IPS DF 6.9 (cell line): ENCODE measurements around the gene TSPAN17.

Source experiments
- DNase-seq: peaks from one replicate; pipeline ENCODE4 v3.0.0-alpha.2; 2013; ENCODE audit warnings: low read depth, low spot score
- H3K27ac ChIP-seq: one replicate; pipeline ENCODE4 v1.5.1; 2013; ENCODE audit warnings: low read length, control low read depth
- H3K27me3 ChIP-seq: 2 replicates; pipeline ENCODE4 v1.6.1; 2013; ENCODE audit warnings: mild to moderate bottlenecking, low read length; ENCODE audit not compliant: control insufficient read depth, insufficient read depth
- H3K36me3 ChIP-seq: 2 replicates; pipeline ENCODE4 v1.6.1; 2013; ENCODE audit warnings: low read length; ENCODE audit not compliant: control insufficient read depth, insufficient read depth
- H3K4me1 ChIP-seq: 2 replicates; pipeline ENCODE4 v1.6.1; 2013; ENCODE audit warnings: low read length; ENCODE audit not compliant: control insufficient read depth, insufficient read depth
- H3K4me3 ChIP-seq: 2 replicates; pipeline ENCODE4 v1.5.1; 2013; ENCODE audit warnings: mild to moderate bottlenecking, low read length
- H3K9me3 ChIP-seq: 2 replicates; pipeline ENCODE4 v1.6.1; 2013; ENCODE audit warnings: low read length, inconsistent platforms; ENCODE audit not compliant: control insufficient read depth, insufficient read depth
- WGBS: extraction: QIAGEN DNeasy Blood & Tissue Kit; methylation state at CpG from one replicate; pipeline ENCODE4 v1.1.7; 2013; ENCODE audit warnings: mixed read lengths, missing lambda C conversion rate; ENCODE audit not compliant: insufficient read length, insufficient coverage; 5-methylcytosine and 5-hydroxymethylcytosine counted together

The TSPAN17 gene

DNA sequence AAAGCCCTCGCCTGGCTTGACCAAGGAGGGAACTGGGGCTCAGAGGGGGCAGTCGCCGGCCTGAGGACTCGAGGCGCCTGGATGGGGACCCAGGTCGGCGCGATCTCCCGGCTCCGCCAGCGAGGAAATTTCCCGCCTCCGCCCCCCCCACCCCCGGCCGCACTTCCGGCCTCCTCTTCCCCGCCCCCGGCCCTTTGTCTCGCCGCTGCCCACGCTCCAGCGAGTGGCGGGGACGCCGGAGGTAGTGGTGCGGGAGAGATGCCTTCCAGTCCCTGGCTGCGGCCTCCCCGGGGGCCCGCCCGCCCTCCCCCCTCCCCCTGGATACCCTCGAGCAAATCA lies 36.9 kb upstream of the TSPAN17 start:
- no peaks in the 10 kb centered on the region; the same call in 1 of the 2 replicates for H3K27me3 ChIP-seq
- H3K4me1 ChIP-seq = peaks cover 2% of the 10 kb centered on the region; the same call in 1 of the 2 replicates
- no CpG with 5 or more reads among the region's 31 CpGs for WGBS
- no peaks in the 10 kb centered on the region for H3K36me3 ChIP-seq
- H3K9me3 ChIP-seq = no peaks in the 10 kb centered on the region
- no peak for DNase-seq
- H3K27ac ChIP-seq = no peak overlapping the region
- peak overlapping the region; percentile 35; the same call in 1 of the 2 replicates for H3K4me3 ChIP-seq

- WGBS = no CpG with 5 or more reads among the region's 10 CpGs
- H3K4me1 ChIP-seq = peaks cover 2% of the 10 kb centered on the region; the same call in 1 of the 2 replicates
- no peaks in the 10 kb centered on the region for H3K36me3 ChIP-seq
- DNase-seq = no peak
- H3K4me3 ChIP-seq = no peak overlapping the region
- H3K9me3 ChIP-seq = no peaks in the 10 kb centered on the region
- H3K27me3 ChIP-seq = no peaks in the 10 kb centered on the region; the same call in 1 of the 2 replicates
- no peak overlapping the region for H3K27ac ChIP-seq
Observed at GRCh38 chr5:176611435-176611834, 35.8 kb upstream of the TSPAN17 start.

DNA sequence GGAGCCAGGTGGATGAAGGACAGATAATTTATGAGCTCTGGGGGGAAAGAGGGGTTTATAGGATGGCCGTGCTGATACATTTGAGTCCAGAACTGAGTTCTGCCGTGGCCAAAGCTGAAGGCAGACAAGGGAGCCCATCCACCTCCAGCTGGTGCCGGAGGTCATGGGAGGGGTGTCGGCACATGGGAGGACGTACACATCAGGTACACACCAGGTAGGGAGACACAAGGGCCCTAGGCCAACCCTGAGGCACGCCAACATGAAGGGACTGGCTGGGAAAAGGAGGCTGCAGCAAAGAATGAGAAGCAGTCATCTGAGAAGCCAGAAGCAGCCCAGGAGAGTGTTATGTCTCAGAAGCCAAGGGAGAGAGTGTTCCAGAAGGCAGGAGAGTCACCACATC lies 35.3 kb upstream of the TSPAN17 start:
- Histone ChIP-seq H3K4me1 (peaks cover 2% of the 10 kb centered on the region; the same call in 1 of the 2 replicates), H3K36me3 (no peaks in the 10 kb centered on the region), H3K27ac (no peak overlapping the region), H3K4me3 (no peak overlapping the region), H3K9me3 (no peaks in the 10 kb centered on the region), H3K27me3 (no peaks in the 10 kb centered on the region; the same call in 1 of the 2 replicates)
- WGBS = no CpG with 5 or more reads among the region's 6 CpGs
- DNase-seq = no peak

DNA sequence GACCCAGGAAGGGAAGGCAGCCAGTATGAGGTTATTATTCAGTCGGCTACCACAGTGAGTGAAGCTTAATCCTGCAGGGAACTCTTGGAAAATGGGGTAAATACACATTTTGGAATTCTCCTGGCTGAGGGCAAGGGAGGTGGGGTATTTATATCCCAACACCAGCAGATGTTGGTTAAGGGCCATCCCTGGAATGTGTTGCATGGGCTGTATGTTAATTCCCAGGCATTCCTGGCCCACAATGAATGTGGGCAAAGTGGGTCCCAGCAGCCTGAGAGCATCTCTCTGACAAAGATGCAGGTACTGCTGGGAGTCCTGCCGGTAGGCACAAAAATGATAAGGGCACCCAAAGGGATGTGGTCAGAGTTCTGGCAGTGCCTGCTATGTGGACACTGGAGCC lies 34.4 kb upstream of the TSPAN17 start:
- H3K4me1 ChIP-seq = peaks cover 2% of the 10 kb centered on the region; the same call in 1 of the 2 replicates
- H3K27me3 ChIP-seq = no peaks in the 10 kb centered on the region; the same call in 1 of the 2 replicates
- no peaks in the 10 kb centered on the region for H3K9me3 ChIP-seq
- no peak overlapping the region for H3K4me3 ChIP-seq
- no peaks in the 10 kb centered on the region for H3K36me3 ChIP-seq
- no peak for DNase-seq
- H3K27ac ChIP-seq = no peak overlapping the region
- no CpG with 5 or more reads among the region's 2 CpGs for WGBS

- H3K27me3 ChIP-seq = peaks cover 2% of the 10 kb centered on the region; the same call in 1 of the 2 replicates
- no peak for DNase-seq
Observed at GRCh38 chr5:176614805-176615478, 32.3 kb upstream of the TSPAN17 start.

GRCh38 chr5:176616511-176616910 lies 30.8 kb upstream of the TSPAN17 start:
- DNase-seq = no peak
- Histone ChIP-seq H3K4me1 (peaks cover 9% of the 10 kb centered on the region), H3K27me3 (peaks cover 2% of the 10 kb centered on the region; the same call in 1 of the 2 replicates), H3K27ac (no peak overlapping the region), H3K36me3 (no peaks in the 10 kb centered on the region), H3K9me3 (no peaks in the 10 kb centered on the region), H3K4me3 (no peak overlapping the region)
- WGBS = no CpG with 5 or more reads among the region's 7 CpGs

More at GRCh38 chr5:176614805-176615478, 32.3 kb upstream of the TSPAN17 start:
- Histone ChIP-seq H3K27ac (no peak overlapping the region), H3K9me3 (no peaks in the 10 kb centered on the region), H3K36me3 (no peaks in the 10 kb centered on the region), H3K4me3 (no peak overlapping the region), H3K4me1 (peaks cover 8% of the 10 kb centered on the region)
- WGBS = no CpG with 5 or more reads among the region's 8 CpGs

GRCh38 chr5:176618783-176619182 lies 28.5 kb upstream of the TSPAN17 start:
- no peak overlapping the region for H3K4me3 ChIP-seq

DNA sequence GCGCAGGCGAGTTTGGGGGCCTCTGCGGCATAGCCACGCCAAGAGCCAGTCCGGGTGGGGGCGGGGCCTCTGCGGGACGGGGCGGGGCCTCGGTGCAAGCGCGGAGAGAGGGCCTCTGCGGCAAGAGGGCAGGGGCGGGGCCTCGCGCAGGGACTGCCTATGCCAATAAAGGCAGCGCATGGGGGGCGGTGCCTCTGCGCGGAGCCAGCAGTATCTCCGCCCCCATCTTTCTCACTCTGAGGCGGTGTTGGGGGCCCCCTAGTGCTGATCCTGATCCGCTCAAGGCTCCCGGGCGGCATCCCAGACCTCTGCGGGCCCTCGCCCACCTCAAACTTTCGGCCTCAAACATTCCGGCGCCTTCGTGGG lies 28.1 kb upstream of the TSPAN17 start:
- WGBS = no CpG with 5 or more reads among the region's 31 CpGs
- H3K9me3 ChIP-seq = no peaks in the 10 kb centered on the region
- peak; percentile 87 for DNase-seq
- H3K4me3 ChIP-seq = peak overlapping the region; percentile 13; the same call in 1 of the 2 replicates
- H3K4me1 ChIP-seq = peaks cover 9% of the 10 kb centered on the region
- H3K27me3 ChIP-seq = peaks cover 2% of the 10 kb centered on the region; the same call in 1 of the 2 replicates
- H3K36me3 ChIP-seq = no peaks in the 10 kb centered on the region
- no peak overlapping the region for H3K27ac ChIP-seq

More at GRCh38 chr5:176618783-176619182, 28.5 kb upstream of the TSPAN17 start:
- Histone ChIP-seq H3K27me3 (peaks cover 2% of the 10 kb centered on the region; the same call in 1 of the 2 replicates), H3K4me1 (peaks cover 9% of the 10 kb centered on the region), H3K36me3 (no peaks in the 10 kb centered on the region), H3K9me3 (no peaks in the 10 kb centered on the region), H3K27ac (no peak overlapping the region)
- WGBS = no CpG with 5 or more reads among the region's 19 CpGs
- DNase-seq = no peak

- WGBS = no CpG with 5 or more reads among the region's 59 CpGs
- H3K4me3 ChIP-seq = peak overlapping the region; percentile 13; the same call in 1 of the 2 replicates
- no peak for DNase-seq
- H3K4me1 ChIP-seq = peaks cover 9% of the 10 kb centered on the region
- no peaks in the 10 kb centered on the region for H3K36me3 ChIP-seq
- peaks cover 2% of the 10 kb centered on the region; the same call in 1 of the 2 replicates for H3K27me3 ChIP-seq
- H3K27ac ChIP-seq = no peak overlapping the region
- no peaks in the 10 kb centered on the region for H3K9me3 ChIP-seq
Observed at GRCh38 chr5:176619569-176620332, 27.5 kb upstream of the TSPAN17 start.

DNA sequence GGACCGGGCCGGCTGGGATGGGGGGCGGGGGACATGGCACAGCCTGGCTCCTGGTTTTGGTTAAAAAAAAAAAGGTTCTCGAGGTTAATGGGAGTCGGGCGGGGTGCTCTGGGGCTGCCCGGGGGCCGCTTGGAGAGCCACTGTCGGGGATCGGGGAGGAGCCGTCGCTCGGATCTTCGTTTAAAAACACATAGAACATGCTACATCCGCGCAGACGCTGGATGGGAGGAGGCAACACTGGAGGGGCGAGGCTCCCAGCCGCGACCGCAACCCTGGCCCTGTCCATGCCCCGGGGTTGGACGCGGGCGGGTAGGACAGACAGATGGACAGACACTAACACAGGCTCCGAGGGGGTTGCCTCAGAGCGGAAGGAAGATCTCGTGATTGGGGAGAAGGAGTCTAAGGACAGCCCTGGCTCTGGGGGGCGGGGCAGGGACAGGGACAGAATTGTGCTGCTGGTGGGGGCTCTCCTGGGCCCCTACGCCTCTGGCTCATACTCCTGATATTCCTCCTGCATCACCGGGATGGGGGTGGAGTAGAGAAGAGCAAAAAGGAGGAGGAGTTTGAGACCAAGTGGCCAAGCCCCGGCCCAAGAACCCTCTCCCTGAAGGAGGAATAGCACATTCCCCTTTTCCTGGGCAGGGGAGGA lies 26.8 kb upstream of the TSPAN17 start:
- Histone ChIP-seq H3K27ac (no peak overlapping the region), H3K36me3 (no peaks in the 10 kb centered on the region), H3K27me3 (peaks cover 2% of the 10 kb centered on the region; the same call in 1 of the 2 replicates), H3K4me1 (peaks cover 9% of the 10 kb centered on the region), H3K4me3 (peak overlapping the region; percentile 8; the same call in 1 of the 2 replicates), H3K9me3 (no peaks in the 10 kb centered on the region)
- no CpG with 5 or more reads among the region's 32 CpGs for WGBS
- no peak for DNase-seq
